Ishikawa (cell line): Measurements from ENCODE around the gene POLN.

Source experiments
- NFIC ChIP-seq: IDR thresholded peaks from 2 replicates; pipeline ENCODE4 v1.6.1; 2012
- RAD21 ChIP-seq: IDR thresholded peaks from 2 replicates; pipeline ENCODE4 v1.6.1; 2012; ENCODE audit warnings: low read depth

GRCh38 chr4:2116687-2117400 lies 125.1 kb downstream of the POLN start:
- TF ChIP-seq RAD21 (no peak), NFIC (no peak)
